GM23248 (cell line): Measurements from ENCODE around the gene TMEM115. TPM values are rescaled to one million over a fixed set of nuclear protein-coding genes. Genes with fewer than 3 reads are reported as not detected.

Experiments used
- DNase-seq: peaks from one replicate; pipeline ENCODE4 v3.0.0-alpha.2; 2015
- H2AFZ ChIP-seq: fragments of 200-600 bp; sonication (generic); 2 replicates; pipeline ENCODE4 v1.6.1; 2016; ENCODE audit warnings: antibody characterized with exemption
- H3F3A ChIP-seq: fragments of 200-600 bp; sonication (generic); 2 replicates; pipeline ENCODE4 v1.6.1; 2016; ENCODE audit warnings: mild to moderate bottlenecking, antibody characterized with exemption, mixed run types; ENCODE audit not compliant: insufficient read depth
- H3K27ac ChIP-seq: fragments of 200-600 bp; sonication (generic); 2 replicates; pipeline ENCODE4 v1.5.1; 2016; ENCODE audit warnings: mild to moderate bottlenecking
- H3K27me3 ChIP-seq: fragments of 200-600 bp; sonication (generic); replicated peaks from 2 replicates; pipeline ENCODE4 v1.6.1; 2016; ENCODE audit warnings: mild to moderate bottlenecking; ENCODE audit not compliant: insufficient read depth
- H3K36me3 ChIP-seq: fragments of 200-600 bp; sonication (generic); 2 replicates; pipeline ENCODE4 v1.6.1; 2016; ENCODE audit warnings: low read depth, mild to moderate bottlenecking
- H3K4me1 ChIP-seq: fragments of 200-600 bp; sonication (generic); 2 replicates; pipeline ENCODE4 v1.6.1; 2016; ENCODE audit warnings: mild to moderate bottlenecking; ENCODE audit not compliant: insufficient read depth
- H3K4me2 ChIP-seq: fragments of 200-600 bp; sonication (generic); one replicate; pipeline ENCODE4 v1.6.1; 2016; ENCODE audit warnings: mild to moderate bottlenecking; ENCODE audit not compliant: unreplicated experiment
- H3K4me3 ChIP-seq: fragments of 200-600 bp; sonication (generic); 2 replicates; pipeline ENCODE4 v1.5.1; 2016; ENCODE audit warnings: mild to moderate bottlenecking
- H3K79me2 ChIP-seq: fragments of 200-600 bp; sonication (generic); 2 replicates; pipeline ENCODE4 v1.6.1; 2016; ENCODE audit warnings: mild to moderate bottlenecking; ENCODE audit not compliant: insufficient read depth
- H3K9ac ChIP-seq: fragments of 200-600 bp; sonication (generic); 2 replicates; pipeline ENCODE4 v1.6.1; 2016; ENCODE audit warnings: mild to moderate bottlenecking
- H3K9me2 ChIP-seq: fragments of 200-600 bp; sonication (generic); 2 replicates; pipeline ENCODE4 v1.6.1; 2016; ENCODE audit warnings: mixed run types, mild to moderate bottlenecking, moderate library complexity; ENCODE audit not compliant: insufficient read depth
- H3K9me3 ChIP-seq: fragments of 200-600 bp; sonication (generic); one replicate; pipeline ENCODE4 v1.6.1; 2017; ENCODE audit warnings: low read depth
- H4K20me1 ChIP-seq: fragments of 200-600 bp; sonication (generic); 2 replicates; pipeline ENCODE4 v1.6.0; 2016; ENCODE audit not compliant: insufficient read depth
- EZH2 ChIP-seq: fragments of 200-600 bp; sonication (generic); IDR thresholded peaks from 2 replicates; pipeline ENCODE4 v1.6.1; 2018; ENCODE audit warnings: antibody characterized with exemption, mild to moderate bottlenecking; ENCODE audit not compliant: insufficient read depth, poor library complexity, severe bottlenecking
- EZH2phosphoT487 ChIP-seq: fragments of 200-600 bp; sonication (generic); IDR thresholded peaks from 2 replicates; pipeline ENCODE4 v1.6.1; 2018; ENCODE audit warnings: antibody characterized with exemption, moderate library complexity, mild to moderate bottlenecking, low read depth; ENCODE audit not compliant: insufficient read depth
- WGBS, 2 experiments: methylation state at CpG; one replicate each; pipeline ENCODE4 v1.1.6; 2015 to 2017; ENCODE audit warnings: low lambda C conversion rate in 2 of 2, low coverage in 1 of 2; ENCODE audit errors: missing lambda C conversion rate in 2 of 2; 5-methylcytosine and 5-hydroxymethylcytosine counted together
- in situ Hi-C: fragments of 300-500 bp; cut with MboI; formaldehyde crosslinking; loops from 2 replicates; pipeline ENCODE4 v1.15.0; 2020
- polyA plus RNA-seq: library from polyadenylated mRNA; unstranded; fragments of >200 nt; fragmentation: Nextera tagmentation; extraction: Ambion mirVana; gene quantifications from 2 replicates; pipeline ENCODE4 v1.2.1, GENCODE V29; 2016
- total RNA-seq: library from RNA; depleted of rRNA; stranded (reverse); fragments of >200 nt; shearing (Covaris generic); gene quantifications from 2 replicates; pipeline ENCODE4 v1.2.3, GENCODE V29; 2014

Gene TMEM115
- total and polyA plus RNA-seq, 2 experiments from 2014 or later, result 73.1 to 95.4 TPM

- no peaks in the 10 kb centered on the region for H3K36me3 ChIP-seq
- no peak overlapping the region for H3K27ac ChIP-seq
- peak overlapping the region; percentile 73 for H2AFZ ChIP-seq
- DNase-seq, result peak; percentile 82
- no peaks in the 10 kb centered on the region for H3K27me3 ChIP-seq
- peak overlapping the region; percentile 65 for H3K4me2 ChIP-seq
- H3K9me2 ChIP-seq, result no peaks in the 10 kb centered on the region
- no peaks in the 10 kb centered on the region for H4K20me1 ChIP-seq
- 13 to 18% methylated on average over 24 to 48 of the region's 53 CpGs for WGBS, 2 experiments
- in situ Hi-C loops, result no loop called here
- no peaks in the 10 kb centered on the region for H3F3A ChIP-seq
- no peaks in the 10 kb centered on the region for H3K4me1 ChIP-seq
- no peaks in the 10 kb centered on the region for H3K9me3 ChIP-seq
- peak overlapping the region; percentile 39; the same call in 1 of the 2 replicates for H3K9ac ChIP-seq
- H3K79me2 ChIP-seq, result no peaks in the 10 kb centered on the region
- TF ChIP-seq EZH2phosphoT487 (no peak), EZH2 (no peak)
- H3K4me3 ChIP-seq, result peak overlapping the region; percentile 63
These were observed 5.9 kb upstream of the TMEM115 start for GRCh38 chr3:50365080-50365841.

GRCh38 chr3:50364573-50365079, 5.3 kb upstream of the TMEM115 start:
- 13 to 20% methylated on average over 14 to 46 of the region's 48 CpGs for WGBS, 2 experiments
- H2AFZ ChIP-seq, result peak overlapping the region; percentile 73
- H3K4me2 ChIP-seq, result peak overlapping the region; percentile 65
- no peaks in the 10 kb centered on the region for H3K9me2 ChIP-seq
- no peaks in the 10 kb centered on the region for H4K20me1 ChIP-seq
- H3K27me3 ChIP-seq, result no peaks in the 10 kb centered on the region
- H3K4me3 ChIP-seq, result peak overlapping the region; percentile 63
- H3F3A ChIP-seq, result no peaks in the 10 kb centered on the region
- no peaks in the 10 kb centered on the region for H3K36me3 ChIP-seq
- TF ChIP-seq EZH2, result no peak
- TF ChIP-seq EZH2phosphoT487, result no peak
- H3K9ac ChIP-seq, result peak overlapping the region; percentile 39; the same call in 1 of the 2 replicates
- in situ Hi-C loops, result no loop called here
- no peak overlapping the region for H3K27ac ChIP-seq
- no peaks in the 10 kb centered on the region for H3K9me3 ChIP-seq
- H3K4me1 ChIP-seq, result no peaks in the 10 kb centered on the region
- peak; percentile 53 for DNase-seq
- H3K79me2 ChIP-seq, result no peaks in the 10 kb centered on the region

GRCh38 chr3:50359760-50360110, 414 bp upstream of the TMEM115 start:
- Histone ChIP-seq H3K27me3 (no peaks in the 10 kb centered on the region), H4K20me1 (peaks cover 10% of the 10 kb centered on the region; the same call in 1 of the 2 replicates), H3K4me3 (peak overlapping the region; percentile 75), H3K9me2 (no peaks in the 10 kb centered on the region), H3K9ac (no peak overlapping the region), H2AFZ (peak overlapping the region; percentile 93), H3F3A (peaks cover 3% of the 10 kb centered on the region; the same call in 1 of the 2 replicates), H3K79me2 (peaks cover 46% of the 10 kb centered on the region), H3K36me3 (no peaks in the 10 kb centered on the region), H3K27ac (no peak overlapping the region), H3K4me1 (peaks cover 25% of the 10 kb centered on the region), H3K4me2 (peak overlapping the region; percentile 67), H3K9me3 (no peaks in the 10 kb centered on the region)
- WGBS, 2 experiments, result 13 to 18% methylated on average over 8 of the region's 8 CpGs
- in situ Hi-C loops, result no loop called here
- TF ChIP-seq EZH2phosphoT487, result no peak
- no peak for TF ChIP-seq EZH2
- DNase-seq, result no peak

- Histone ChIP-seq H3K27me3 (no peaks in the 10 kb centered on the region), H2AFZ (no peak overlapping the region), H3K9me3 (no peaks in the 10 kb centered on the region), H4K20me1 (peaks cover 10% of the 10 kb centered on the region; the same call in 1 of the 2 replicates), H3K4me2 (peak overlapping the region; percentile 98), H3K9me2 (no peaks in the 10 kb centered on the region), H3K4me3 (peak overlapping the region; percentile 75), H3K27ac (peak overlapping the region; percentile 66), H3K36me3 (peaks cover 7% of the 10 kb centered on the region; the same call in 1 of the 2 replicates), H3K79me2 (peaks cover 57% of the 10 kb centered on the region), H3K4me1 (peaks cover 25% of the 10 kb centered on the region), H3F3A (peaks cover 10% of the 10 kb centered on the region; the same call in 1 of the 2 replicates), H3K9ac (peak overlapping the region; percentile 89)
- in situ Hi-C loops, result no loop called here
- DNase-seq, result peak; percentile 29
- 32 to 36% methylated on average over 24 of the region's 24 CpGs for WGBS, 2 experiments
- no peak for TF ChIP-seq EZH2phosphoT487
- no peak for TF ChIP-seq EZH2
These were observed 888 bp downstream of the TMEM115 start for GRCh38 chr3:50358355-50358910.
